ENCODE measurements around the gene FBXO22.
A peak's percentile ranks its signal among the peaks of the same experiment; 100 is the strongest.
"Not testable (repeated sequence)": the region's sequence is repeated elsewhere in the genome, so short reads cannot be mapped to it uniquely, and the experiment has no call there.

The FBXO22 gene

DNA sequence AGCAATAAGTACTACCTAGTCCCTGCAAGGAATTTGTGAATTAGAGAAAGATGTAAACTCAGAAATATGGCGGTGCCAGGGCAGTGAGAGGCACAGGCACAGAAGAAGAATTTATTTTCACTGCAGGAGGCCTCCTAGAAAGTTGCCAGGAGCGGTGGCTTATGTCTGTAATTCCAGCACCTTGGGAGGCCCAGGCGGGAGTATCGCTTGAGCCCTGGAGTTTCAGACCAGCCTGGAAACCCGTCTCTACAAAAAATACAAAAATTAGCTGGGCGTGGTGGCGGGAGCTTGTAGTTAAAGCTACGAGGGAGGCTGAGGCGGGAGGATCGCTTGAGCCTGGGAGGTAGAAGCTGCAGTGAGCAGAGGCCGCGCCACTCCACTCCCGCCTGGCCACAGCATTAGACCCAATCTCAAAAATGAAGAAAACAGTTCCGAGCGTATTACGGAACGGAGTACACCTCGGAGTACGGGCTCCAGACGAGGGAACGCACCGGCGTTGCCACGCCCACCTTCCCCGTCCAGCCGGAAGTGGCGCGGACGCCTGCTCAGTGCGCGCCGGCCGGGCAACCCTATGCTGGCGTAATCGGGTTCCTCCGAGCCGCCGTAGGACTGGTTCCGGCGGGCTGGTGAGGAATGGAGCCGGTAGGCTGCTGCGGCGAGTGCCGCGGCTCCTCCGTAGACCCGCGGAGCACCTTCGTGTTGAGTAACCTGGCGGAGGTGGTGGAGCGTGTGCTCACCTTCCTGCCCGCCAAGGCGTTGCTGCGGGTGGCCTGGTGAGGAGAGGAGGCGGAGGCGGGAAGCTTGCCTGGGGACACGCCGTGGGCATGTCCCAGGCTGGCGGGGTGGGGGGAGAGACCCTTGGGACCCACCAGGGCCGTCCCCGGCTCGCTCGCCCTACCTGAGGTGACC, at the start of gene FBXO22:
TSS of gene FBXO22 (plus strand) at position 548 of the 909 bp plus-strand sequence. CDS start at position 634, 86 bp downstream.
- DNase-seq, result peak; percentile 92

DNA sequence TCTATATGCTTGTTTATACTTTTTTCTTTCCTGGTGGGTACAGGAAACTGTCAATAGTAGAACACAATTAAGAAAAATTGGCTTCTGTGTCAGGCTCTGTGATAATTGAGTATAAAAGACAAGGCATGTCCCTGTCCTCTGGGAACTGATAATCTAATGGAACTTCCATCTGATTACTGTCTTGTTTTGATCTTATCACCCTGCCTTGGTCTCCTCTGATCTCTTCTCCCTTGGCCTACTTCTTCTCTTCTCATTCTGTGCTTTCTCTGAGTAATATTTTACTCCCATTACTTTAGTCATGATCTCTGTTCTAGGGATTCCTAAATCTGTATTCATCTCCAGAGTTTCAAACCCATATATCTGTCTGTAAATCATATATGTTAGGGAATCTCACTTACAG, 45.8 kb upstream of the FBXO22 start:
- DNase-seq, result no peak

- DNase-seq, result no peak
Measured at GRCh38 chr15:75861750-75862402, 41.8 kb upstream of the FBXO22 start.

DNA sequence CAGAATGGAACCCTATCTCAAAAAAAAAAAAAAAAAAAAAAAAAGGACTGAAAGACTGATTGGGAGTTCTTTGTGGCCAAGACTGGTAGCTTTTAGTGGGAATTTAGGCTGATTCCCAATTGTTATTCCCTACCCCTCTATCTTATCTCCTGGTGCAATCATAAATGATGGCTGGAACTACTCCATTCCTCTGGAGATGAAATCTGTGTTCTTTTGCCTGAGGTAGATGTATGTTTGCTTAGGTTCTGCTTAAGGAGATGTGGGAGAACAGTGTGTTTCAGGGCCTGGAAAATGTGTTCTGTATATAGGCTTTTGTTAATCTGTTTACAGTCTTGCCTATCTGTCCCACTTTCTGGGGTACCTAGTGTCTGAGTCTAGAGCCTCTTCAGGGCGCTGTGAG, 40.9 kb upstream of the FBXO22 start:
- no peak for DNase-seq

DNA sequence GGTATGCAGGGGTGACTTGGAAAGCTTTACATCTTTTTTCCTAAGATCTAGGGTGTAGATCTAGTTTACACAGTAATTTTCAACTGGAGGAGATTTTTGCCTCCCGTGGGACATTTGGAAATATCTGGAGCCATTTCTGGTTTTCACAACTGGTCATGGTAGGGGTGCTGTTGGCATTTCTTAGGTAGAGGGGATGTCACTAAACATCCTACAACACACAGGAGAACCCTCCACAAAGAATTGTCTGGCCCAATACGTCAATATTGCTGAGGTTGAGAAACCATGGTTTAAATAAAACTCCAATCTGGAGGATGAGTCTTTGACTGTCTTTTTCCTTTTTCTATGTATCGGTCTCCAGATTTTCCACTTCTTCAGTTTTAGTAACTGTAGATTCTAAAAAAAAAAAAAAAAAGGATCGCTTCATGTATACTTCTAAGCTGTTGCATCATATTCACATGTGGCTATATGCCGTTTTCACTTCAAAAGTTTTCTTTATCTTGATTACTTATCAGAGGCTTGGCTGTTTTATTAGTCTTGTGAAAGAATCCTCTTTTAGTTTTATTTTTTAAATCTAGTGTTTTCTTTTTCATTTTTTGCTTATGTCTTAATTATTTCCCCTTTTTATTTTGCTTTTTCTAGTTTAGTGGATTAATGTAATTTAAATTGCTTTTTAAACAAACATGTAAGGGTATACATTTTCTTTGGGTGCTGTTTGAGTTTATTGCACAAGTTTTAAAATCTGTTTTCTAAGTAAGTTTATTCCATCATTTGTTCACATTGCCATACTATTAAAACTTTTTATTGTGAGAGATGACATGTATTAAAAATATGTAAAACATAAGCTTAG, 39.2 kb upstream of the FBXO22 start:
- no peak for DNase-seq

DNA sequence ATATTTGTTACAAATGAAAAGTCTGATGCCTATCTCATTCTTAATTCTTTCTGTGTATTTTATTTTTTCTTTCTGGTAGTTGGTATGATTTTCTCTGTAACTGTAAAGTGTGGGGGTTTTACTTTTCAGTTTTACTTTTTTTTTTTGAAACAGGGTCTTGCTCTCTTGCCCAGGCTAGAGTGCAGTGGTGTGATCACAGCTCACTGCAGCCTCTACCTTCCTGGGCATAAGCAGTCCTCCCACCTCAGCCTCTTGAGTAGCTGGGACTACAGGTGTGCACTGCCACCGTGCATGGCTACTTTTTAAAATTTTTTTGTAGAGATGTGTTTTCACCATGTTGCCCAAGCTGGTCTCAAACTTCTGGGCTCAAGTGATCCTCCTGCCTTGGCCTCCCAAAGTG, 37.6 kb upstream of the FBXO22 start:
- not testable (repeated sequence) for DNase-seq

DNA sequence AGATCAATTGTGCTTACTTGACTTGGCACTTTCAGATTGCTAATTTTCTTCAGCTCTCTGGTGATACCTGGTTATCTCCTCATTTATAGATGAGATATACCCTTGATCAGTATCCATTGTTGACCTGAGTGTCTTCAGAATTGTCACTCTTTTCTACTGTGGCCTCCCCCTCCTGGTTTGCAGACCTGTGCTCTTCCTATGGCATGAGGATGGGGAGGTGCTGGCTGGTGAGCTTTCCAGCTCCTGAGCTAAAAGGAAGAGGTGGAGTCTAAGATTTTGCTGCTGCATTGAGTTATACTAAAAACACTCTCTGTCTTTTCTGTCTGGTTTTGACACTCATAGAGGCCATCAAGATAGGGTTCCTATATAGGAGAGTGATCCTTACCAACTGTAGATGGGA, 36.8 kb upstream of the FBXO22 start:
- DNase-seq, result no peak

GRCh38 chr15:75867449-75867848, 36.2 kb upstream of the FBXO22 start:
- no peak for DNase-seq

DNA sequence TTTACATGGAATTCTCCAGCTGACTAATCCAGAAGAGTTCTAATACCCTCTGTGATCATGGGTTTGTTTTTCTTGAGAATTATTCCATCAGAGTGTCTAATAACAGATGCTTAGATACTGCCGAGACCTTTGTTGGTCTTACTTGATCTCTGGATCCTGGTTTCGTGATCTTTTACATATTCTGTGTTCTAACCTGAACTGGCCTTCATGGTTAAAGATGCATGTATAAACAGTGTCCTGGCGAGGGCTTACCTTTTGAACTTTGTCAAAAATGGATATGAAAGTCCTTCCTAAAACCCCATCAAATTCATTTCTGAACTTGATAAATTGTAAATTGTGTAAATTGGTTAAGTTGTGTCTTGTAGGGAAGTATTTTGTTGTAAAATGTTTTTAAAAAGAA, 35.7 kb upstream of the FBXO22 start:
- no peak for DNase-seq

DNA sequence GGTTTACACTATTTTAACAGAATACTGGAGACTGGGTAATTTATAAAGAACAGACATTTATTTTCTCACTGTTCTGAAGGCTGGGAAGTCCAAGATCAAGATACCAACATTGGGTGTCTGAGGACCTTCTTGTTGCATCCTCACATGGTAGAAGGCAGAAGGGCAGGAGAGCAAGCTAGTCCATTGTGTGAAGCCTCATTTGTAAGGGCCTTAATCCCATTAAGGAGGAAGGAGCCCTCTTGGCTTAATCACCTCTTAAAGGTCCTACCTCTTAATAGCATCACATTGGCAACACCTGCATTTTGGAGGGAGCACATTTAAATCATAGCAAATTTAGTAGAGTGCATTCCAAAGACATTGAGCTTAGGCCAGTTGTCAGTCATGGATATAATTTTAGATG, 34.2 kb upstream of the FBXO22 start:
- no peak for DNase-seq

GRCh38 chr15:75871589-75871988, 32.1 kb upstream of the FBXO22 start:
- DNase-seq, result not testable (repeated sequence)

- DNase-seq, result no peak
Measured at GRCh38 chr15:75872403-75872990, 31.2 kb upstream of the FBXO22 start.

DNA sequence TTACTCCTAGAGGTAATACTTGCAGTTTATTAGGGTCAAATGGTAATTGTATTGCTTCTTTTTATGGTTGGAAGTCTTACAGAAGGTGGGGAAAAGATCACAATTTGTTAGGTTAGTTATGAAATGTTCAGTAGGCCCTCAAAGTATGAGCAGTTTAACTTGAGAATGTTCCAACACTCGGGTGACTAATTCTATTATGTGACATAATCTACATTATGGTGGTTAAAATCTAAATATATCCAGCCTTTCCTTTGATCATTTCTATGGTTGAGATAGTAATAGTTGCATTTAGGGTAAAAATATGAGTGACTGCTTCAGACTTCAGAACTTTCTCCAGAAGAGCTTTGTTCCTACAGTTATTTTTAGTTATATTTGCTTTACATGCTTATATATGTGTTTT, 19.6 kb upstream of the FBXO22 start:
- DNase-seq, result no peak

DNA sequence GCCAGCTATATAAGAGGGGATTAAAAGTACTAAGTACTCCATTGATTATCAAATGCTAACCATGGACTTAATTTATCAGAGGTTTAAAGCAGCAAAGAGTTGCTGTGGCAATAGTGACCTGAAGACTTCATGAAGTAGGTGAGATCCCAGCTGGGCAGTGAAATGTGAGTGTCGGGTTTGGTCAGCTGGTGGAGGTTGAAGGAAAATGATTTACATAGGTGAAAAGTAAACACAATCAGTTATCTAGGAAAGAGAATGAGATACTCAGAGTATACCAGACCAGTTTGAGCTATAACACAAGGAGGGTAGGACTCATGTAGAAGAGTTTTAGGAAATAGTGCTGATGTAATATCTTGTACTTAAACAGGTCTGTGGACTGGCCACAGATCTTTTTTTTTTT, 16.5 kb upstream of the FBXO22 start:
- DNase-seq, result no peak

- no peak for DNase-seq
Measured at GRCh38 chr15:75891895-75892294, 11.8 kb upstream of the FBXO22 start.

- DNase-seq, result no peak
Measured at GRCh38 chr15:75895731-75896130, 7.9 kb upstream of the FBXO22 start.

GRCh38 chr15:75900577-75900976, 3.1 kb upstream of the FBXO22 start:
- no peak for DNase-seq

DNA sequence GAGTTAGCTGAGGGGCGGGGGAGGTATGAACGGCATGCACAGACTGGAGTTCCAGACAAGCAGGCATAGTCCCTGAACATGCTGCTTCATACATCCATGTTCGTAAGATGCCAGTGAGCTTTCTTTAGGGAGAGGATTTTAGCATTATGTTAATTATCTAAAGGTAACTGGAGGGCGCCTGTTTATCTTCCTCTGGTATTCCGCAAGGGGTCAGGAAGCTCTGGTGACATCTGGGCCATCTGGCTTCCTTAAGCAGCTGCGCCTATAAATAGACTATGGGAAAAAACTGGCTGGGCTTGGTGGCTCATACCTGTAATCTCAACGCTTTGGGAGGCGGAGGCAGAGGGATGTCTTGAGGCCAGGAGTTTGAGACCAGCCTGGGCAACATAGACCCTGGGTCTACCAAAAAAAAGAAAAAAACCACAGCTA, 1.5 kb upstream of the FBXO22 start:
- DNase-seq, result no peak

- no peak for DNase-seq
Measured at GRCh38 chr15:75905231-75905630, 1.6 kb downstream of the FBXO22 start.

DNA sequence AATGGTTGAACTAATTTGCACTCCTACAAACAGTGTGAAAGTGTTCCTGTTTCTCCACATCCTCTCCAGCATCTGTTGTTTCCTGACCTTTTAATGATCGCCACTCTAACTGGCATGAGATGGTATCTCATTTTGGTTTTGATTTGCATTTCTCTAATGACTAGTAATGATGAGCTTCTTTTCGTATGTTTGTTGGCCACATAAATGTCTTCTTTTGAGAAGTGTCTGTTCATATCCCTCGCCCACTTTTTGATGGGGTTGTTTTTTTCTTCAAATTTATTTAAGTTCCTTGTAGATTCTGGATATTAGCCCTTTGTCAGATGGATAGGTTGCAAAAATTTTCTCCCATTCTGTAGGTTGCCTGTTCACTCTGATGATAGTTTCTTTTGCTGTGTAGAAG, 6.7 kb downstream of the FBXO22 start:
- not testable (repeated sequence) for DNase-seq

GRCh38 chr15:75916978-75917377, 13.3 kb downstream of the FBXO22 start:
- DNase-seq, result no peak

- no peak for DNase-seq
Measured at GRCh38 chr15:75918135-75918534, 14.5 kb downstream of the FBXO22 start.

DNA sequence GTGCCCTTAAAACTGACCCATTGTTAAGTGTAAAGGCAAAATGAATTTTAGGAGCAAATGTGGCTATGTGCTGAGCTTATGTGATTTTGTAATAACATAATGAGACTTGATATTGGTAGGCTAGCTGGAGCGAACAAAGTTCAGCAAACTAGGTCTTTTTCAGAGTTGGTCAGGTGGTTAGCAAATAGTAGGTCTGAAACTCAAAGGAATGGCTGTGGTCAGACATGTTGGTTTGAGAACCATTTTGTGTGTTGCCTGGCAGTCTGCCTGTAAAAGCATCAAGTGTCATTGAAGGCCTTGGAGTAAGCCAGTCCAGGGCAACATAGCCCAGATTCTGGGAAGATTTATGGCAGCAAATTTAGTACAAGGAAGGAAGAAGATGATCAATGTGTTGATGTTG, 16.4 kb downstream of the FBXO22 start:
- DNase-seq, result no peak
